Peyer's patch (tissue), 4 donors: ENCODE results near the gene DOK6. TPM values are rescaled to one million over a fixed set of nuclear protein-coding genes. Genes with fewer than 3 reads are reported as not detected.
"Not testable (repeated sequence)": the region's sequence is repeated elsewhere in the genome, so short reads cannot be mapped to it uniquely, and the experiment has no call there.

Experiments
- DNase-seq, 3 donors: peaks; one replicate each; pipeline ENCODE4 v3.0.0-alpha.2; 2017 to 2019
- H3K27ac ChIP-seq, 4 donors: fragments of 200-600 bp; sonication (generic); one replicate each; pipeline ENCODE4 v1.5.1; 2016 to 2019
- H3K27me3 ChIP-seq, 2 donors: fragments of 200-600 bp; sonication (generic); one replicate each; pipeline ENCODE4 v1.5.1; 2019
- H3K36me3 ChIP-seq, 3 donors: fragments of 200-600 bp; sonication (generic); one replicate each; pipeline ENCODE4 v1.5.1; 2016 to 2019
- H3K4me1 ChIP-seq, 4 donors: fragments of 200-600 bp; sonication (generic); one replicate each; pipeline ENCODE4 v1.5.1; 2016 to 2019
- H3K4me3 ChIP-seq, 4 donors: fragments of 200-600 bp; sonication (generic); 1 replicate in 3 of 4; 2 replicates in 1 of 4; pipeline ENCODE4 v1.5.1; 2016 to 2019; ENCODE audit warnings: mild to moderate bottlenecking in 1 of 4
- H3K9me3 ChIP-seq, 4 donors: fragments of 200-600 bp; sonication (generic); one replicate each; pipeline ENCODE4 v1.5.1; 2016 to 2019; ENCODE audit warnings: mild to moderate bottlenecking in 1 of 4
- POLR2A ChIP-seq, 2 donors: fragments of 450-650 bp; IDR thresholded peaks; one replicate each; pipeline ENCODE4 v1.5.1; 2017; ENCODE audit warnings: antibody characterized with exemption in 2 of 2, mild to moderate bottlenecking in 2 of 2, moderate library complexity in 2 of 2
- total RNA-seq, 4 donors: library from RNA; depleted of rRNA; stranded (reverse); fragments of >200 nt; gene quantifications; one replicate each; pipeline ENCODE4 v1.1.0, GENCODE V29; 2016
- TF ChIP-seq, protein P1 (sequence below), 6 experiments: fragments of 450-650 bp in 4 of 6; fragments of 200-600 bp in 2 of 6; sonication (generic) in 1 of 6; IDR thresholded peaks; one replicate each; pipeline ENCODE4 v1.5.1; 2017 to 2019; ENCODE audit warnings: antibody characterized with exemption in 6 of 6, mild to moderate bottlenecking in 3 of 6, moderate library complexity in 1 of 6

The DOK6 gene
- total RNA-seq, 4 donors from 2014 or later, result 0.13 to 5.2 (median 0.50) TPM

DNA sequence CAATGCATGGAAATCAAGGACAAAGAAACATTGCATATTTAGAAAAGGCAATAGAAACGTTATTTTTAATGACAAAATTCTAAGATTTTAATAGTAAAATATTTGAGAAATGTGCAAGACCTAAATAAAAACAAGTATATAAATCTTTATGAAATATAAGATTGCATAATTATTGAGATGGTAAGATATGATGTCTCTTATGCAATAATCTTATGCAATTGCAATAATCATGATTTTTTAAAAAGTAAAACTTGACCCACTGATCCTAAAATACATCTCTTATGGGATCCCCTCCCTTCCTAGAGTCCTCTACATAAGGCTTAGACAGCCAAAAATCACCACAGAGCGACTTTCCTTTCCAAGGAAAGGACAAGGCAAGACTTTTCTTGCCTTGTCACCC lies 249.0 kb downstream of the DOK6 start:
- Histone ChIP-seq H3K4me1 (no peaks in the 10 kb centered on the region), H3K27me3 (no peaks in the 10 kb centered on the region), H3K27ac (no peak overlapping the region), H3K4me3 (no peak overlapping the region), H3K9me3 (no peaks in the 10 kb centered on the region), H3K36me3 (no peaks in the 10 kb centered on the region)
- no peak for TF ChIP-seq POLR2A (IDR thresholded peaks at IDR 0.05)
- TF ChIP-seq, protein P1, sequence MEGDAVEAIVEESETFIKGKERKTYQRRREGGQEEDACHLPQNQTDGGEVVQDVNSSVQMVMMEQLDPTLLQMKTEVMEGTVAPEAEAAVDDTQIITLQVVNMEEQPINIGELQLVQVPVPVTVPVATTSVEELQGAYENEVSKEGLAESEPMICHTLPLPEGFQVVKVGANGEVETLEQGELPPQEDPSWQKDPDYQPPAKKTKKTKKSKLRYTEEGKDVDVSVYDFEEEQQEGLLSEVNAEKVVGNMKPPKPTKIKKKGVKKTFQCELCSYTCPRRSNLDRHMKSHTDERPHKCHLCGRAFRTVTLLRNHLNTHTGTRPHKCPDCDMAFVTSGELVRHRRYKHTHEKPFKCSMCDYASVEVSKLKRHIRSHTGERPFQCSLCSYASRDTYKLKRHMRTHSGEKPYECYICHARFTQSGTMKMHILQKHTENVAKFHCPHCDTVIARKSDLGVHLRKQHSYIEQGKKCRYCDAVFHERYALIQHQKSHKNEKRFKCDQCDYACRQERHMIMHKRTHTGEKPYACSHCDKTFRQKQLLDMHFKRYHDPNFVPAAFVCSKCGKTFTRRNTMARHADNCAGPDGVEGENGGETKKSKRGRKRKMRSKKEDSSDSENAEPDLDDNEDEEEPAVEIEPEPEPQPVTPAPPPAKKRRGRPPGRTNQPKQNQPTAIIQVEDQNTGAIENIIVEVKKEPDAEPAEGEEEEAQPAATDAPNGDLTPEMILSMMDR (IDR thresholded peaks at IDR 0.05), result no peak
- no peak for DNase-seq

DNA sequence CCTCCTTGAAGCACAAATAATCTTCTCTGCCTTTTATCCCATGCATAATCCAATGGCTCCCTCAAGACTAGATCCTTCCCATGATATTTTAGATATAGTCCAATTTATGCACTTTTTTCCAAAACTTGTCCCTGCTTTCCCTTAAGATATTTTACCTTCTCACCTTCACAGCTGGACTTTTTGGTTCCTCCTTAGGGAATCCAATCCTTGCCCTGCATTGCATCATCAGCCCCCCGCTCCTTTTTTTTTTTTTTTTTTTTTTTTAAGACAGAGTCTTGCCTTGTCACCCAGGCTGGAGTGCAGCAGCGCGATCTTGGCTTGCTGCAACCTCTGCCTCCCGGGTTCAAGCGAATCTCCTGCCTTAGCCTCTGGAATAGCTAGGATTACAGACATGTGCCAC lies 250.6 kb downstream of the DOK6 start:
- H3K4me1 ChIP-seq, result no peaks in the 10 kb centered on the region
- H3K27ac ChIP-seq, result no peak overlapping the region
- DNase-seq, result no peak
- no peak overlapping the region for H3K4me3 ChIP-seq
- no peaks in the 10 kb centered on the region for H3K9me3 ChIP-seq
- TF ChIP-seq, protein P1 (IDR thresholded peaks at IDR 0.05), result no peak
- no peak for TF ChIP-seq POLR2A (IDR thresholded peaks at IDR 0.05)
- no peaks in the 10 kb centered on the region for H3K27me3 ChIP-seq
- H3K36me3 ChIP-seq, result no peaks in the 10 kb centered on the region

DNA sequence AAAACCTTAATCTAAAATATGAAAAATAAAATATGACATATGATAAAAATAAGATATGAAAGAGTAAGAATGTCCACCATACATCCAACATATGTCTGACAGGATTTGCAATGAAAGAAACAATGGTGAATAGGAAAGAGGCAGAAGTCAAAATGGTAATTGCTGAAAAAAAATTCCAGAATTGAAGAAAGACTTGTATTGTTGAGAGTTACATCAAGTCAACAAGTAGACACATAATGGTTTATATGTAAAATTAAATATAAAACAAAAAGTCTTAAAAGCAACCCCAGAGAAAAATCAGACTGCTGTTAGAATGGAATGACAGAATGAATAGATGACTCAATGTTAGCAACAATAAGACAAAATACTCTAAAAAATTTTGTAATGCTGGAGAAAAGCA lies 255.1 kb downstream of the DOK6 start:
- H3K4me1 ChIP-seq, result no peaks in the 10 kb centered on the region
- DNase-seq, result no peak
- no peaks in the 10 kb centered on the region for H3K36me3 ChIP-seq
- H3K9me3 ChIP-seq, result no peaks in the 10 kb centered on the region
- H3K27me3 ChIP-seq, result no peaks in the 10 kb centered on the region
- H3K4me3 ChIP-seq, result no peak overlapping the region
- TF ChIP-seq POLR2A (IDR thresholded peaks at IDR 0.05), result no peak
- TF ChIP-seq, protein P1 (IDR thresholded peaks at IDR 0.05), result no peak
- no peak overlapping the region for H3K27ac ChIP-seq

DNA sequence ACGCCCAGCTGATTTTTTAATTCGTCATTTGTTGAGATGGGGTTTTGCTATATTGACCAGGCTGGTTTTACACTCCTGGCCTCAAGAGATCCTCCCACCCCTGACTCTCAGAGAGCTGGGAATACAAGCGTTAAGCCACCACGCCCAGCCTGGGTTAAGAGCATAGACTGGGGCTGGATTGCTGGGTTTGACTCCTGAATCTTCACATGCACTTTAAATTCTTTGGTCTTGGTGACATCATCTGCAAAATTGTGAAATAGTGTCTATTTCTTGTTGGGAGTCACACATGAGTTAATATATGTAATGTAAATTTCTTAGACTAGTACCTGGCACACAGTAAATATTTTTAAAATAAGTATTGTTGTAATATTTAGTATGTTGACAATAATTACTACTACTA lies 257.4 kb downstream of the DOK6 start:
- DNase-seq, result no peak
- no peak overlapping the region for H3K27ac ChIP-seq
- H3K27me3 ChIP-seq, result no peaks in the 10 kb centered on the region
- H3K4me1 ChIP-seq, result no peaks in the 10 kb centered on the region
- no peaks in the 10 kb centered on the region for H3K36me3 ChIP-seq
- no peaks in the 10 kb centered on the region for H3K9me3 ChIP-seq
- no peak overlapping the region for H3K4me3 ChIP-seq
- TF ChIP-seq, protein P1 (IDR thresholded peaks at IDR 0.05), result no peak
- no peak for TF ChIP-seq POLR2A (IDR thresholded peaks at IDR 0.05)

DNA sequence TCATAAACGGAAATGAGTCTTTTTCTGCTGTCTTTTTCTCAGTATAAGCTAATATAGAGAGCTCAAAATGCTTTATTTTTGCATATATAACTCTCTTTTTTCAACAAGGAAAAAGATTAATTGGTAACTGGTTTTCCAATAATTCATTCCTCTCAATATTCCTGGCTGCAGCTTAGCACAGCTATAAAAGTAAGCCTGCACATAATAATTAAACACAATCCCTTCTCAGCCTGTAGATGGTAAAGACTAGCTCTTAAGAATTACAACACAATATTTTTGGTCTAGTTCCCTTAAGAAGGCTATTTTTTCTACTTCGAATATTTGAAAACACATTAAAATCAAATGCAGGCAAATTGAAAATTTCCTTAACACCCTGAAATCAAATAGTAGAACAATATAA lies 258.0 kb downstream of the DOK6 start:
- no peaks in the 10 kb centered on the region for H3K9me3 ChIP-seq
- no peak for DNase-seq
- H3K27ac ChIP-seq, result no peak overlapping the region
- H3K36me3 ChIP-seq, result no peaks in the 10 kb centered on the region
- H3K27me3 ChIP-seq, result no peaks in the 10 kb centered on the region
- H3K4me1 ChIP-seq, result no peaks in the 10 kb centered on the region
- H3K4me3 ChIP-seq, result no peak overlapping the region
- TF ChIP-seq POLR2A (IDR thresholded peaks at IDR 0.05), result no peak
- TF ChIP-seq, protein P1 (IDR thresholded peaks at IDR 0.05), result no peak

DNA sequence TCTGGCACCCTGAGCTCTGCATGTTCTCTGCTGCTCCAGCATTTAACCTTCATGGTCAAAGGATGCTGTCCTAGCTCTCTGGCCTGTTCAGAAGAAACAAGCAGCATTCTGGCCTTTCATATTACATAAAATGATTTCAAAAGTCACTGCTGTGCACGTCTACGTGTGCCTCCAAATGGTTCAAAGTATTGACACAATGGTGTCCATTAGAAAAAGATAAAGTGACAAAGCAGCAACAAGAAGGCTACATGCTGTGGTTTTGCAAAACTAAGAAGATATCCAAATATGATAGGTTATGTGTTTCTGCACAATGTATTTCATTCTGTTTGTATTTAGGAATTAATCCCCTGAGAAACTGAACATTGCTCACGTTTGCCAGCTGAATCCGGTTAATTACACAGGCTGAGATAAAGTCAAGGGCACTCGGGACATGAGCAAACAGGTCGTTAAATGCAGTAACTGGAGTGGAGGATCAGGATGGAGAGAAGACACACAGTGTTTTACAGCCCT lies 258.5 kb downstream of the DOK6 start:
- no peaks in the 10 kb centered on the region for H3K9me3 ChIP-seq
- no peaks in the 10 kb centered on the region for H3K36me3 ChIP-seq
- no peak overlapping the region for H3K4me3 ChIP-seq
- DNase-seq, result no peak
- no peaks in the 10 kb centered on the region for H3K27me3 ChIP-seq
- H3K27ac ChIP-seq, result no peak overlapping the region
- no peak for TF ChIP-seq POLR2A (IDR thresholded peaks at IDR 0.05)
- H3K4me1 ChIP-seq, result no peaks in the 10 kb centered on the region

DNA sequence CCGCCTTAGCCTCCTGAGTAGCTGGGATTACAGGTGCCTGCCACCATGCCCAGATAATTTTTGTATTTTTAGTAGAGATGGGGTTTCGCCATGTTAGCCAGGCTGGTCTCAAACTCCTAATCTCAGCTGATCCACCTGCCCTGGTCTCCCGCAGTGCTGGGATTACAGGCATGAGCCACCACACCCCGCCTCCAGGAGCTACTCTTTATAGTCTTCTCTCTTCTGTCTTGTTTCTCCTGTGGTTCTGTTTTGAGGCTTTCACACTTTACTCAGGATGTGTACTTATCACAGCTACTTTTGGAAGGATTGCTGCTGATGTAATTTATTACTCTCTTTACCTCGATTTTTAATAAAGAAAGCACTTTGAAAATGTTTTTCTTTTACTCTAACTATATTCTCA lies 261.4 kb downstream of the DOK6 start:
- H3K9me3 ChIP-seq, H3K36me3 ChIP-seq, DNase-seq, H3K27ac ChIP-seq, H3K4me3 ChIP-seq, H3K4me1 ChIP-seq, H3K27me3 ChIP-seq: not testable (repeated sequence)
